ENCODE measurements around the gene STX18. TPM values are rescaled to one million over a fixed set of nuclear protein-coding genes. Genes with fewer than 3 reads are reported as not detected.

Gene STX18
- total and polyA plus RNA-seq, 2 of the 13 experiments (the other 11 are each of a cell fraction or from before 2014, with no cell fraction given) = 23.9 to 37.1 TPM

GRCh38 chr4:4440333-4441061, 101.4 kb downstream of the STX18 start:
- FAIRE-seq (no peak), ATAC-seq (no peak), DNase-seq (ENCODE audit: low spot score) (no peak)
- no peaks in the 10 kb centered on the region for H3K79me2 ChIP-seq (ENCODE audit: insufficient read depth, low read length)
- no peak overlapping the region for H3K27ac ChIP-seq (ENCODE audit: extremely low read length, insufficient read depth, low read length)
- H3K4me1 ChIP-seq (ENCODE audit: insufficient read depth, low read length) = no peaks in the 10 kb centered on the region
- H4K20me1 ChIP-seq (ENCODE audit: insufficient read depth, low read length) = no peaks in the 10 kb centered on the region
- TF ChIP-seq ZNF329 (CRISPR knock-in tag; IDR thresholded peaks at IDR 0.05; ENCODE audit: low read depth) (no peak), ZBTB20 (CRISPR knock-in tag; IDR thresholded peaks at IDR 0.05; ENCODE audit: borderline replicate concordance, low read depth) (no peak), REST (IDR thresholded peaks at IDR 0.05; ENCODE audit: borderline replicate concordance in 1 of 2, low read depth in 1 of 2, low read length in 2 of 2) (no peak), GTF2F1 (IDR thresholded peaks at IDR 0.05; ENCODE audit: low read length) (no peak), ATF7 (IDR thresholded peaks at IDR 0.05) (no peak), ATF7 (CRISPR knock-in tag; IDR thresholded peaks at IDR 0.05) (no peak), ZNF878 (CRISPR knock-in tag; IDR thresholded peaks at IDR 0.05) (no peak)
- intact Hi-C loops (cut with micrococcal nuclease; ENCODE audit: unreplicated experiment) = no loop called here
- no peaks in the 10 kb centered on the region for H3K27me3 ChIP-seq (ENCODE audit: control insufficient read depth in 1 of 2, insufficient read depth in 2 of 2, low read length in 2 of 2)
- in situ Hi-C loops (cut with HindIII; ENCODE audit: extremely low pct_ligation_motif_present, low pct_unique_long_range_greater_than_20kb) = no loop called here
- peaks cover 13 to 33% of the 10 kb centered on the region in 2 experiments for H3K36me3 ChIP-seq (replicated peaks in 1 of 2; ENCODE audit: control insufficient read depth in 1 of 2, insufficient read depth in 2 of 2, low read length in 2 of 2)
- WGBS (ENCODE audit: low lambda C conversion rate) = 90% methylated on average over 2 of the region's 2 CpGs
- H3K4me2 ChIP-seq (ENCODE audit: low read depth, low read length) = no peak overlapping the region
- ChIA-PET POLR2A (no interaction called here), CTCF (ENCODE audit: low intra/inter-chr PET ratio, low total read pairs) (no interaction called here)
- no peaks in the 10 kb centered on the region for H3K9me3 ChIP-seq (ENCODE audit: low read length)
- BruUV-seq (replicated peaks) = no TSS peak
- no peak overlapping the region for H3K9ac ChIP-seq (ENCODE audit: insufficient read depth, low read depth, low read length)
- no peak overlapping the region for H3K4me3 ChIP-seq (replicated peaks in 1 of 3; ENCODE audit: insufficient read depth in 1 of 3, low read depth in 2 of 3, low read length in 3 of 3)
- H2AFZ ChIP-seq (ENCODE audit: low read length) = no peak overlapping the region

All from HepG2 (cell line).